HG03060 (cell line): ENCODE measurements around the gene DUSP8.
"Not testable (repeated sequence)": the region's sequence is repeated elsewhere in the genome, so short reads cannot be mapped to it uniquely, and the experiment has no call there.

ENCODE experiments used
- ATAC-seq: cut with Tn5 transposase; IDR thresholded peaks from one replicate; pipeline ENCODE4 v1.9.1; 2021; ENCODE audit warnings: low read depth, moderate number of reproducible peaks; ENCODE audit not compliant: unreplicated experiment

DUSP8 gene

GRCh38 chr11:1519028-1520010, 52.8 kb downstream of the DUSP8 start:
- no peak for ATAC-seq

- ATAC-seq, result no peak
Measured at GRCh38 chr11:1518301-1518700, 53.8 kb downstream of the DUSP8 start.

- ATAC-seq, result no peak
Measured at GRCh38 chr11:1517117-1518005, 54.7 kb downstream of the DUSP8 start.

- ATAC-seq, result no peak
Measured at GRCh38 chr11:1516273-1517067, 55.6 kb downstream of the DUSP8 start.

GRCh38 chr11:1515082-1516060, 56.7 kb downstream of the DUSP8 start:
- ATAC-seq, result no peak

- no peak for ATAC-seq
Measured at GRCh38 chr11:1514336-1515061, 57.6 kb downstream of the DUSP8 start.

GRCh38 chr11:1513326-1514296, 58.5 kb downstream of the DUSP8 start:
- no peak for ATAC-seq

GRCh38 chr11:1512531-1513258, 59.4 kb downstream of the DUSP8 start:
- not testable (repeated sequence) for ATAC-seq

- ATAC-seq, result no peak
Measured at GRCh38 chr11:1511937-1512496, 60.1 kb downstream of the DUSP8 start.

- ATAC-seq, result no peak
Measured at GRCh38 chr11:1510928-1511327, 61.1 kb downstream of the DUSP8 start.

- not testable (repeated sequence) for ATAC-seq
Measured at GRCh38 chr11:1510351-1510750, 61.7 kb downstream of the DUSP8 start.

GRCh38 chr11:1509626-1510255, 62.3 kb downstream of the DUSP8 start:
- ATAC-seq, result no peak

GRCh38 chr11:1508986-1509385, 63.1 kb downstream of the DUSP8 start:
- ATAC-seq, result no peak

GRCh38 chr11:1508491-1508891, 63.6 kb downstream of the DUSP8 start:
- ATAC-seq, result no peak

- ATAC-seq, result no peak
Measured at GRCh38 chr11:1507381-1508140, 64.5 kb downstream of the DUSP8 start.
